CD4-positive, alpha-beta T cell treated with Interleukin-17A for 4 hours (primary cell): ENCODE measurements around the gene ERCC3.
"Not testable (repeated sequence)": the region's sequence is repeated elsewhere in the genome, so short reads cannot be mapped to it uniquely, and the experiment has no call there.

Experiments used
- DNase-seq: peaks from one replicate; pipeline ENCODE4 v3.0.0-alpha.2; 2020; ENCODE audit warnings: mixed read lengths

Gene ERCC3

GRCh38 chr2:127225186-127225960 lies 68.6 kb downstream of the ERCC3 start:
- no peak for DNase-seq

GRCh38 chr2:127224135-127224534 lies 69.8 kb downstream of the ERCC3 start:
- DNase-seq, result not testable (repeated sequence)

DNA sequence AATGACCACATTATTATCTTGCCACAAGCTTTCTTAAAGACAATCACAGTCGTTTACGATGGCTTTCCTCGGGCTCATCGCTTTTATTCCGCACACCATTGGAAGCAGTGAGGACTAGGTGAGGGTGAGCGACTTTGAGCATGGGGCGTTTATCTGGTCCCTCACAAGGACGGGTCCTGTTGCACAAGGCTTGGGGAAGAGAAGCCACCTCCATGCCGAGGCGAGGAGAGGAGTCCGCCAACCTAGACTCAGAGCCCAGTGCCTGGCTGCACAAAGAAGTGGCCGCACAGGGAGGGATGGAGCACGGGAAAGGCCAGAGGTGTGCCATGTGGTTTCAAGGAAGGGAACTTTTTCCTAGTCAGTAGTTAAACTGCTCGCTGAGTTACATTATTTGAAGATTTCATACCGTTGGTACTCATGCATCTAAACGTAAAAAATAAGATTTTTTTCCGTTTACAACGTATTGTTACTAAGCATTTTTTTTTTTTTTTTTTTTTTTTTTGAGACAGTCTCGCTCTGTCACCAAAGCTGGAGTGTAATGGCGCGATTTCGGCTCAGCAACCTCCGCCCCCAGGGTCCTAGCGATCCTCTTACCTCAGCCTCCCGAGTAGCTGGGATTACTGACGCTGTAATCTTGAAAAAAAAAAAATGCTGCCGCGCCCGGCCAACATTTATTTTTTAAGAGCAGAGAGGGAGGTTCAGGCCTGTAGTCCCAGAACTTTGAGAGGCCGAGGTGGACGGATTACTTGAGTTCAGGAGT lies 73.0 kb downstream of the ERCC3 start:
- DNase-seq, result no peak

DNA sequence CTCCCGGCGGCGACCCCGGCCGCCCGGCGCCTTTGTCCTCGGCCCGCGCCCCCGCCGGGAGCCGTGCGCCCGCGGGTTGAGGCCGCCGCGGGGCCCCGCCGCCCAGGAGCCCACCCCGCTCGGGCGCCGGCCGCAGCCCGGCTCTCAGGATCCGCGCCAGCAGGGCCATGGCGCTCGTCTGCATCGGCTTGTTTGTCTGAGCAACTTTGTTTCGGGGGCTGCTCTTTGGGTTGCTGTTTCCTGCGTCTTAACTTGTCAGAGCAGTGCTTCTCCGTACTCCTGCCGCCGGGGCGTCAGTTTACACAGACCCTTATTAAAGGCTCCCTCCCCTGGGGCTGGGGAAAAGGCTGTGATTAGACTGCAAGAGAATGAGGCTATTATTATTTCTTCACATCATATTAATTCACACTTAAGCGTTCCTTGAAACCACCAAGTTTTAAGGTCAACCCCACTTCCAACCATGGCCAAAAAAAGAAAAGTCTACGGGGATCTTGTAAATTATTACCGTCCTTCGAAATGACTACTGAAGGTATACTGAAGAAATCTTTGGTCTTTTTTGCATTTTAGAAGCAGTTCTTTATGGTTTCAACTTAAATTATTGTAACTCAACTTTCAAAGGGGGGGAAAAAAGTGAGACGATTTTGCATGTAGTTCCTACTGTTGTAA lies 73.7 kb downstream of the ERCC3 start, which contains the start of gene CYP27C1:
CYP27C1 (minus strand) TSS at position 198 of the 666 bp plus-strand sequence; CDS start at position 169, 29 bp downstream.
- no peak for DNase-seq

- no peak for DNase-seq
Observed at GRCh38 chr2:127219171-127220070, 74.5 kb downstream of the ERCC3 start.

GRCh38 chr2:127218812-127219170 lies 75.2 kb downstream of the ERCC3 start:
- DNase-seq, result no peak

DNA sequence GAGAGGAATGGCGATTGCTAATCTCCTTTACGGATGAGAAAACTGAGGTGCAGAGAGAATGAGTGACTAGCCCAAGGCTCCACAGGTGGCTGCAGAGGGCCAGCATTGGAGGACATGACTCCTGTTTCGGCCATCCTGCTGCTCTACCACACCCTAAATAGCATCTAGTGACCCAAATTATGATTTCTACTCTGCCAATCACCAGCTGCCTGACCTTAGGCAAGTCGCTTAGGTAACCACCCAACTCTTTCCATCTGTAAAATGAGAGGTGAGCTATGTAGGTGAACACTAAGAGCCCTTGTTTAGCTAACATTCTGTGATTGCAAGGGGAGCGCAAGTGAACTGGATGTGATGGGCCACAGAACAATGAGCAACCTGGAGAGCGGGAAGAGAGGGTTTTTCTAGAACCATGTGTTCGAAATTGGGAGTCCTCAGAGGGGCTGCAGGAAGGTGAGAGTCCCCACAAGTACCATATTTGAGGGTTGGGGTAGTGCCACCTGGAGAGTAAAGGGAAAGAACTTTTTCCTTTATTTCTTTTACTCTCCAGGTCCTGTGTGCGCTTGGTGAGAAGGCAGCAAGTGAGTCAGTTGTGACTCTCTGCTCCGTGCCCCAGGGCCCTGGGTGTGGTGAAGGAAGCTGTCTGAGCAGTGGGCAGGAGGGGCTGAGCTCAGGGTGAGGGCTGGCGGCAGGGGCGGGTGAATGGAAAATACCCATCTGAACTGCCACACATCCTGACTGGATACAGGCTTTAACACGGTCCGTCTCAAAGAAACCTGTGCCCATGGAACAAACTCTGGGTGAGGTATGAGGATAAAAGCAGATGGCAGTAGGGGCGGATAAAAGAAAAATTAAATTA lies 76.2 kb downstream of the ERCC3 start:
- no peak for DNase-seq

GRCh38 chr2:127216593-127216992 lies 77.4 kb downstream of the ERCC3 start:
- no peak for DNase-seq

DNA sequence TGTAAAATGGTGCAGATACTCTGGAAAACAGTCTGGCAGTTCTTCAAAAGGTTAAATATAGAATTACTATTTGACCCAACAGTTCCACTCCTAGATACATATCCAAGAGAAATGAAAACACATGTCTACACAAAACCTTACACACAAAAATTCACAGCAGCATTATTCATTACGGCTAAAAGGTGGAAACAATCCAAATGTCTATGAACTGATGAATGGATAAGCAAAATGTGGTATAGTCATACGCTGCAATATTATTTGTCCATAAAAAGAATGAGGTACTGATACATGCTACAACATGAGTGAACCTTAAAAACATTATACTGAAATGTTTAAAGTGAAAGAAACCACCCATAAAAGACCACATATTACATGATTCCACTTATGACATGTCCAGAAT lies 77.8 kb downstream of the ERCC3 start:
- DNase-seq, result no peak

DNA sequence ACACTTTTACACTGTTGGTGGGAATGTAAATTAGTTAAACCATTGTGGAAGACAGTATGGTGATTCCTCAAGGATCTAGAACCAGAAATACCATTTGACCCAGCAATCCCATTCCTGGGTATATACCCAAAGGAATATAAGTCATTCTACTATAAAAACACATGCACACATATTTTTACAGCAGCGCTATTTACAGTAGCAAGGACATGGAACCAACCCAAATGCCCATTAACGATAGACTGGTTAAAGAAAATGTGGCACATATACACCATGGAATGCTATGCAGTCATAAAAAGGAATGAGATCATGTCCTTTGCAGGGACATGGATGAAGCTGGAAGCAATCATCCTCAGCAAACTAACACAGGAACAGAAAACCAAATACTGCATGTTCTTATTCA lies 79.7 kb downstream of the ERCC3 start:
- DNase-seq, result not testable (repeated sequence)

GRCh38 chr2:127208313-127208712 lies 85.6 kb downstream of the ERCC3 start:
- DNase-seq, result no peak
